ENCODE results near the gene SBF1. TPM values are rescaled to one million over a fixed set of nuclear protein-coding genes. Genes with fewer than 3 reads are reported as not detected.

SBF1 gene
- polyA plus RNA-seq, 1 of the 3 experiments (the other 2 are of a cell fraction) = 29.1 TPM

DNA sequence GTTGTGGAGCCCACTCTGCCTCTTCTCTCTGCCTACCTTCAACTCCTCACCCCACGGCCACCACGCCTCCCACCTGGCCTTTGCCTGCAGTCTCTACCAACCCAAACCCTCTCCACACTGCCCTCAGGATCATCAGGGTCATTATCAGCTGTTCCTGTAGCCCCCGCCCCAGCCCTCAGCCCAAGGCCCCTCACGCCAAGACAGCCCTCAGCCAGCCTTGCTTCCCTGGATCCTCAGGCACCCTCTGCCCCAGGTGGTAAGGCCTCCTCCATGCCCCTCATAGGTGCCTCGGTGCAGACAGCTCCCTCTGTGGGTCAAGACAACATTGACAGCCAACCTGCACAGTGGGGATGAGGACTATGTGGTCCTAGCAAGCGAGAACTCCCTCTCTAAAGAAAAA lies 1.7 kb downstream of the SBF1 start:
- CTCF ChIA-PET = no interaction called here
- no peaks in the 10 kb centered on the region for H3K9me3 ChIP-seq
- 84% methylated on average over 5 of the region's 6 CpGs for WGBS (ENCODE audit: low lambda C conversion rate)

More for the DNA sequence above, 1.7 kb downstream of the SBF1 start:
- H3K4me3 ChIP-seq (ENCODE audit: low read depth in 2 of 2, low read length in 1 of 2) = peak overlapping the region in 1 of 2 experiments; percentile 88; a peak in 2 of 4 replicates
- POLR2A ChIA-PET = interaction anchor here (1.3 kb wide), 1 partner anchor 52 kb away, joined by 8 read pairs; the partner anchor contains the start of gene SCO2
- peaks cover 0 to 2% of the 10 kb centered on the region in 2 experiments for H3K36me3 ChIP-seq (replicated peaks in 1 of 2; ENCODE audit: control insufficient read depth in 1 of 2, insufficient read depth in 2 of 2, low read length in 1 of 2)
- H3K9me2 ChIP-seq = no peaks in the 10 kb centered on the region
- TF ChIP-seq GATA2 (CRISPR knock-in tag; IDR thresholded peaks at IDR 0.05) = no peak
- no peak for TF ChIP-seq JUND (IDR thresholded peaks at IDR 0.05)
- TF ChIP-seq, protein P1, sequence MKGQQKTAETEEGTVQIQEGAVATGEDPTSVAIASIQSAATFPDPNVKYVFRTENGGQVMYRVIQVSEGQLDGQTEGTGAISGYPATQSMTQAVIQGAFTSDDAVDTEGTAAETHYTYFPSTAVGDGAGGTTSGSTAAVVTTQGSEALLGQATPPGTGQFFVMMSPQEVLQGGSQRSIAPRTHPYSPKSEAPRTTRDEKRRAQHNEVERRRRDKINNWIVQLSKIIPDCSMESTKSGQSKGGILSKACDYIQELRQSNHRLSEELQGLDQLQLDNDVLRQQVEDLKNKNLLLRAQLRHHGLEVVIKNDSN (IDR thresholded peaks at IDR 0.05; ENCODE audit: borderline replicate concordance, low read depth) = no peak
- no peak for TF ChIP-seq SMC3 (IDR thresholded peaks at IDR 0.05; ENCODE audit: low read depth, low read length)
- no peak for TF ChIP-seq SIN3A (IDR thresholded peaks at IDR 0.05; ENCODE audit: borderline replicate concordance, low read depth, low read length)
- TF ChIP-seq, protein P2, sequence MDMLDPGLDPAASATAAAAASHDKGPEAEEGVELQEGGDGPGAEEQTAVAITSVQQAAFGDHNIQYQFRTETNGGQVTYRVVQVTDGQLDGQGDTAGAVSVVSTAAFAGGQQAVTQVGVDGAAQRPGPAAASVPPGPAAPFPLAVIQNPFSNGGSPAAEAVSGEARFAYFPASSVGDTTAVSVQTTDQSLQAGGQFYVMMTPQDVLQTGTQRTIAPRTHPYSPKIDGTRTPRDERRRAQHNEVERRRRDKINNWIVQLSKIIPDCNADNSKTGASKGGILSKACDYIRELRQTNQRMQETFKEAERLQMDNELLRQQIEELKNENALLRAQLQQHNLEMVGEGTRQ (IDR thresholded peaks at IDR 0.05; ENCODE audit: borderline replicate concordance, low read depth, low read length) = no peak
- no peak for TF ChIP-seq MEF2A (IDR thresholded peaks at IDR 0.05; ENCODE audit: borderline replicate concordance, low read depth)
- TF ChIP-seq EP300 (IDR thresholded peaks at IDR 0.05; ENCODE audit: borderline replicate concordance in 1 of 2, low read depth in 1 of 2, low read length in 1 of 2) = no peak
- TF ChIP-seq YY1 (IDR thresholded peaks at IDR 0.05; ENCODE audit: low read depth) = no peak
- TF ChIP-seq, protein P3, sequence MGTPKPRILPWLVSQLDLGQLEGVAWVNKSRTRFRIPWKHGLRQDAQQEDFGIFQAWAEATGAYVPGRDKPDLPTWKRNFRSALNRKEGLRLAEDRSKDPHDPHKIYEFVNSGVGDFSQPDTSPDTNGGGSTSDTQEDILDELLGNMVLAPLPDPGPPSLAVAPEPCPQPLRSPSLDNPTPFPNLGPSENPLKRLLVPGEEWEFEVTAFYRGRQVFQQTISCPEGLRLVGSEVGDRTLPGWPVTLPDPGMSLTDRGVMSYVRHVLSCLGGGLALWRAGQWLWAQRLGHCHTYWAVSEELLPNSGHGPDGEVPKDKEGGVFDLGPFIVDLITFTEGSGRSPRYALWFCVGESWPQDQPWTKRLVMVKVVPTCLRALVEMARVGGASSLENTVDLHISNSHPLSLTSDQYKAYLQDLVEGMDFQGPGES (IDR thresholded peaks at IDR 0.05; ENCODE audit: low read depth, low read length) = no peak
- no peak for TF ChIP-seq RCOR1 (IDR thresholded peaks at IDR 0.05; ENCODE audit: low read length)
- no peak for TF ChIP-seq POLR2AphosphoS5 (IDR thresholded peaks at IDR 0.05; ENCODE audit: low read depth, low read length)
- TF ChIP-seq RFX5 (IDR thresholded peaks at IDR 0.05; ENCODE audit: low read length) = no peak
- no peak for TF ChIP-seq TEAD4 (IDR thresholded peaks at IDR 0.05; ENCODE audit: borderline replicate concordance, insufficient read depth)
- TF ChIP-seq, protein P4, sequence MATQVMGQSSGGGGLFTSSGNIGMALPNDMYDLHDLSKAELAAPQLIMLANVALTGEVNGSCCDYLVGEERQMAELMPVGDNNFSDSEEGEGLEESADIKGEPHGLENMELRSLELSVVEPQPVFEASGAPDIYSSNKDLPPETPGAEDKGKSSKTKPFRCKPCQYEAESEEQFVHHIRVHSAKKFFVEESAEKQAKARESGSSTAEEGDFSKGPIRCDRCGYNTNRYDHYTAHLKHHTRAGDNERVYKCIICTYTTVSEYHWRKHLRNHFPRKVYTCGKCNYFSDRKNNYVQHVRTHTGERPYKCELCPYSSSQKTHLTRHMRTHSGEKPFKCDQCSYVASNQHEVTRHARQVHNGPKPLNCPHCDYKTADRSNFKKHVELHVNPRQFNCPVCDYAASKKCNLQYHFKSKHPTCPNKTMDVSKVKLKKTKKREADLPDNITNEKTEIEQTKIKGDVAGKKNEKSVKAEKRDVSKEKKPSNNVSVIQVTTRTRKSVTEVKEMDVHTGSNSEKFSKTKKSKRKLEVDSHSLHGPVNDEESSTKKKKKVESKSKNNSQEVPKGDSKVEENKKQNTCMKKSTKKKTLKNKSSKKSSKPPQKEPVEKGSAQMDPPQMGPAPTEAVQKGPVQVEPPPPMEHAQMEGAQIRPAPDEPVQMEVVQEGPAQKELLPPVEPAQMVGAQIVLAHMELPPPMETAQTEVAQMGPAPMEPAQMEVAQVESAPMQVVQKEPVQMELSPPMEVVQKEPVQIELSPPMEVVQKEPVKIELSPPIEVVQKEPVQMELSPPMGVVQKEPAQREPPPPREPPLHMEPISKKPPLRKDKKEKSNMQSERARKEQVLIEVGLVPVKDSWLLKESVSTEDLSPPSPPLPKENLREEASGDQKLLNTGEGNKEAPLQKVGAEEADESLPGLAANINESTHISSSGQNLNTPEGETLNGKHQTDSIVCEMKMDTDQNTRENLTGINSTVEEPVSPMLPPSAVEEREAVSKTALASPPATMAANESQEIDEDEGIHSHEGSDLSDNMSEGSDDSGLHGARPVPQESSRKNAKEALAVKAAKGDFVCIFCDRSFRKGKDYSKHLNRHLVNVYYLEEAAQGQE (IDR thresholded peaks at IDR 0.05; ENCODE audit: low read depth, low read length) = no peak
- TF ChIP-seq, protein P5, sequence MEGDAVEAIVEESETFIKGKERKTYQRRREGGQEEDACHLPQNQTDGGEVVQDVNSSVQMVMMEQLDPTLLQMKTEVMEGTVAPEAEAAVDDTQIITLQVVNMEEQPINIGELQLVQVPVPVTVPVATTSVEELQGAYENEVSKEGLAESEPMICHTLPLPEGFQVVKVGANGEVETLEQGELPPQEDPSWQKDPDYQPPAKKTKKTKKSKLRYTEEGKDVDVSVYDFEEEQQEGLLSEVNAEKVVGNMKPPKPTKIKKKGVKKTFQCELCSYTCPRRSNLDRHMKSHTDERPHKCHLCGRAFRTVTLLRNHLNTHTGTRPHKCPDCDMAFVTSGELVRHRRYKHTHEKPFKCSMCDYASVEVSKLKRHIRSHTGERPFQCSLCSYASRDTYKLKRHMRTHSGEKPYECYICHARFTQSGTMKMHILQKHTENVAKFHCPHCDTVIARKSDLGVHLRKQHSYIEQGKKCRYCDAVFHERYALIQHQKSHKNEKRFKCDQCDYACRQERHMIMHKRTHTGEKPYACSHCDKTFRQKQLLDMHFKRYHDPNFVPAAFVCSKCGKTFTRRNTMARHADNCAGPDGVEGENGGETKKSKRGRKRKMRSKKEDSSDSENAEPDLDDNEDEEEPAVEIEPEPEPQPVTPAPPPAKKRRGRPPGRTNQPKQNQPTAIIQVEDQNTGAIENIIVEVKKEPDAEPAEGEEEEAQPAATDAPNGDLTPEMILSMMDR (IDR thresholded peaks at IDR 0.05) = no peak
- TF ChIP-seq ELF1 (IDR thresholded peaks at IDR 0.05) = no peak
- no peak for TF ChIP-seq FOXJ3 (CRISPR knock-in tag; IDR thresholded peaks at IDR 0.05)
- H3F3A ChIP-seq (replicated peaks; ENCODE audit: insufficient read depth) = no peaks in the 10 kb centered on the region
- H3K4me2 ChIP-seq = peak overlapping the region; percentile 87
- 0 out of 2 replicates have a peak overlapping the region, but pooled peaks have one; percentile 64 for H3K9ac ChIP-seq
- no peak overlapping the region; a peak in 1 of 4 replicates for H3K27ac ChIP-seq (ENCODE audit: low read depth in 2 of 2, low read length in 1 of 2)
- peaks cover 4 to 39% of the 10 kb centered on the region in 2 experiments; a peak in 2 of 4 replicates for H3K4me1 ChIP-seq (ENCODE audit: control insufficient read depth in 1 of 2, insufficient read depth in 2 of 2, low read depth in 1 of 2, low read length in 1 of 2)
- H3K79me2 ChIP-seq (ENCODE audit: insufficient read depth) = peaks cover 62% of the 10 kb centered on the region
- H3K27me3 ChIP-seq (ENCODE audit: insufficient read depth) = no peaks in the 10 kb centered on the region
- DNase-seq = no peak
- no peak overlapping the region for H2AFZ ChIP-seq (ENCODE audit: low read depth)
- H4K20me1 ChIP-seq (ENCODE audit: insufficient read depth) = peaks cover 61% of the 10 kb centered on the region

All from SK-N-SH (cell line).